GM21529 (cell line): ENCODE measurements around the gene IQGAP3.
A peak's percentile ranks its signal among the peaks of the same experiment; 100 is the strongest.

ENCODE experiments used
- ATAC-seq: cut with Tn5 transposase; IDR thresholded peaks from one replicate; pipeline ENCODE4 v1.9.1; 2021; ENCODE audit not compliant: unreplicated experiment

Gene IQGAP3

DNA sequence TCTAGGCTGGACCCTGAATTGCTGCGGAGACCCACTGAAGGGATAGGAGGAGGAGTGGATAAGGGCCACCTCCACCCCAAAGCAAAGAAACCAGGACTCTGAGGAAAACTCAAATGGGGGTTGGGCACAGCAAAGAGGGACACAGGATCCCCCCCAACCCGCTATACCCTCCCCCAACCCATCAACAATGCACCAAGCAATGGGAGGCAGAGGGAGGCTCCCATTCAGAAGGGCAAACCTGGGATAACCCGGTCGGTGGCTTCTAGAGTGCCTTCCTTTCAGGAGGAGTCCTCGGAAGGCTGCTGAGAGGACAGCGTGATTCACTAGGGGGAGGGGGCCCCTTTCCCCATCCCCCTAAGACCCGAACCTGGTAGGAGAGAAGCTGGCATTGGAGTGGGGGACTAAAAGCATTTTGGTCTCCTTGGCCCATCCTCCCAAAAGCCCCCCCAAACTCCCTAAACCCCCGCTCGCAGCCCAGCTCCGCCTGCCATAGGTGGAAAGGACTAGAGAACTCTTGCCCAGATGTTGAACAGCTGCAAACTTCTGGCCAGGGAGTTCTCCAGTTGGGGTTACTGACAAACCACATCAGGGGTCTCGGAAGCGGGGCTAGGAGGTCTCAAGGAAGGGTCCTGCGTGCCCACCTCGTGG lies 73.0 kb downstream of the IQGAP3 start:
- no peak for ATAC-seq

DNA sequence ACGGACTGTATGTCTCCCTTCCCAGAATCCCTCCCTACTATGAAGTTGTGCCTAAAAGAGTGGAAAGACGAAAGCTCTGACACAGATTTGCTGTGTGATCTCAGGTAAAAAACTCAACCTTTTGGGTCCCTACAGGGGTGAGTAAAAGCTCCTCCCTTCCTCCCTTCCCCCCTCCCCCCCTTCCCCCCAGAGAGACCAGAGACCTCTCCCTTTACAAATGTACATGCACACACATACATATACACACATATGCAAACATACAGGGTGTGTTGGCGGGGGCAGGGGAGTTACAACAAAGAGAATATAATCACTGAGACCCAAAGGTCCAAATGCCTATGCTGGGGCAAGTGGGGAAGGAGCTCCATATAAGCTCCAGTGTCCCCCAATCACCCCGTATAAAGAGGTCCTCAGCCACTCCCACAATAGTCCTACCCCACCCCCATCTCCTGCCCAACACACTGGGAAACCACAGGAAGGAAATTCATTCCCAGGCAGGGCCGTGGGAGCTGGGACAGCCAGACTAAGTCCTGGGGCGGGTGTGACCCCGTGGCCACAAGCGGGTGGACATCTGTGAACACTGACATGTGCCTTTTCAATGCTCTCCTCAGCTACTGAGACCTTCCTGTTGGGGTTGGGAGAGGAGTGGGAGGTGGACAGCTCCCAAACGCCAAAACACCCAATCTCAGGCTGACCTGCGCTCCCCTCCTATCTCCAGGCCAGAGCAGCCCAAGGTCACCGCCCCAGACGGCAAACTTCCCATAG lies 73.8 kb downstream of the IQGAP3 start:
- ATAC-seq: no peak

DNA sequence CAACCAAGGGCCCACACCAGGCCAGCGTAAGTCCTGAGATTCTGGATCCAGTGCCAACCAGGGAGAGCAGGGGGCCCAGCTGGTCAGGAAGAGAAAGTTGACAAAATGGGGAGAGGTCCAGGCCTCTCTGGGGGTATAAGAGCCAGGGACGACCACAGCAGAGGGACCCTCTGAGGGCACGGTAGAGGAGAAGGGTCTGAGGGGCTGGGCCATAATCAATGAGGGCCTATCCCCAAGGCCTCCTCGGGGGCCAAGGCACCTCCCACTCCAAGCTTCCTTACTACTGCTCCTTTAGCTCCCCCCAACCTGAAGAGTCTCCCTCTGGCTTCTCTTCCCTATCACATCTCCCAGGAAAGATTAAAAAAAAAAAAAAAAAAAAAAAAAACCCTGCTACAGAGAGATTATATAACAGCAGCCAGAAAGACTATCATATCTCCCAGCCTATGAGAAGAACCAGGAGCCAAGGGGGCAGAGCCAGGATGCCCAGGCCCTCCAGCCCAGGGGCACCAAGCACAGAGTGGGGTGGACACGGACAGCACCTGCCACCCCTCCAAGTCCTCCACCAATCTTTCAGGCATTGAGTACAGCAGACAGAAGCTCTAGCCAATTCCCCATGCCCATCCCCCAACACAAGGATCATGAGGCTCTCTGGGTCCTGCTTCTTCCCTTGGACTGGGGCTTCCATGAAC lies 74.5 kb downstream of the IQGAP3 start:
- ATAC-seq: no peak

DNA sequence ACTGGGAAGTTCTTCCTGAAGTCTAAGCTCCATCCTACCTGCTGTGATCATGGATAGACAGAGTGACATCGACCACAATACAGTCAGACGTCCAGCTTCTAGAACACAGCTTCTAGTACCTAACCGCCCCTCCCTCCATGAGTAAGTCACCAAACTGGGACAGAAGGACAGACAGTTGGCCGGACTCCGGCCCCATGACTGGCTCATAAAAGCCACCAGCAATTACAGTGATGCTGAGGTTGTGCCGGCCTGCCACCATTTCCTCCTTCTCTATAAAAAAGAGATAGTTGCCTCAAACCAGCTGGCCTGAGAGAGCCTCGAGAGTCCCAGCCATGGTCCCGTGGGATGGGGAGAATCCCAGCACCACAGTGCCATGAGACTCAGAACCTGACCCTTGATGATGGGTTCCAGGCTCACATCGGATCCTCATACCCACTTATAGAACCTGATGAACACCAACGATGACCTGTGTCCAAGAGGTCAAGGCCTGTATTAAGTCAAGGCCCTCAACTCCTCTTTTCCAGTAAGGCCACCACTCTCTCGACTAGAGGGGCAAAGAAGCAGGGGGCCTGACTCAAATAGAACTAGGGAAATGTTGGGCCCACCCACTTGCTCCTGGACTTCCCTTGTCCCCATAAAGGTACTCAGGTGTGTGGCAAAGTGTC lies 75.2 kb downstream of the IQGAP3 start:
- no peak for ATAC-seq

- no peak for ATAC-seq
Observed at GRCh38 chr1:156496211-156496761, 76.1 kb downstream of the IQGAP3 start.

- no peak for ATAC-seq
Observed at GRCh38 chr1:156495401-156496140, 76.8 kb downstream of the IQGAP3 start.

GRCh38 chr1:156494309-156494895 lies 78.0 kb downstream of the IQGAP3 start:
- ATAC-seq: no peak

DNA sequence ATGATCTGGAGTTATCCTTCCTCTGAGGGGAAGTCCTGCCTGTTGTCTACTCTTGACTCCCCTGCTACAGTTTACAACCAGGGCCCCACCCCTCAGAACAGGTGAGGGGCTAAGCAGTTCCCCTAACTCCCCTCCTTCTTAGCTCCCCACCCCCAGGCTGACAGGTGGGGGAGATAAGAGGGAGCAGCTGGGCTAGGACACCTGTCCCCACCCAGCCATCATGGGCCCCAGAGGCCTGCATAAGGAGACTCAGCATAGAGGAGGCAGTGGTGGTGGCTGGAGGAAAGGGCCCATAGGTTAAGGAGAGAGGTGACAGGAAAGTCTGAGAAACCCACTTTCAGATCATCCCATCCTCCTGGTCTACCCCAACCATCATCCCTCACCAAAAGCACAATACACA lies 78.6 kb downstream of the IQGAP3 start:
- no peak for ATAC-seq

DNA sequence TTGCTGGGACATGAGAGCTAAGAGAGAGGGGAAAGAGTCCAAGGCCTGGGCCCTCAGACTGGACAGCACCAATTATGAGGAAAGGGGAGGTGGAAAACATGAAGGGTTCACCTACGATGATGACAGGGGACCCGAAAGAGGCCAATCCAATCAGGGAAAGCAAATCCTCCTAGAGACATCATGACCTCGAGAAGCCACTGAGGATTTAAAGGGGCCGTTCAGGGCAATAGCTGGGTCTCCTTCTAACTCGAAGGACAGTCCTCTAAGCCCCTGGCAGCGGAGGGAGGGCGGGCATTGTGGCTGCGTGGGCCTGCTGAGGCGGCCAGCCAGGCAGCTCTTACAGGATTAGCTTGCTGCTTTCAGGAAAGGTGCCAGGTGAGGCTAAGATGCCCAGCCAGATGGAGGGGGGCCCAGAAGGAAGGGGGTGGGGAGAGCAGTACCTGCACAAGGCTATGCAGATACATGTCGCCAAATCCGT lies 79.2 kb downstream of the IQGAP3 start:
- ATAC-seq: no peak

DNA sequence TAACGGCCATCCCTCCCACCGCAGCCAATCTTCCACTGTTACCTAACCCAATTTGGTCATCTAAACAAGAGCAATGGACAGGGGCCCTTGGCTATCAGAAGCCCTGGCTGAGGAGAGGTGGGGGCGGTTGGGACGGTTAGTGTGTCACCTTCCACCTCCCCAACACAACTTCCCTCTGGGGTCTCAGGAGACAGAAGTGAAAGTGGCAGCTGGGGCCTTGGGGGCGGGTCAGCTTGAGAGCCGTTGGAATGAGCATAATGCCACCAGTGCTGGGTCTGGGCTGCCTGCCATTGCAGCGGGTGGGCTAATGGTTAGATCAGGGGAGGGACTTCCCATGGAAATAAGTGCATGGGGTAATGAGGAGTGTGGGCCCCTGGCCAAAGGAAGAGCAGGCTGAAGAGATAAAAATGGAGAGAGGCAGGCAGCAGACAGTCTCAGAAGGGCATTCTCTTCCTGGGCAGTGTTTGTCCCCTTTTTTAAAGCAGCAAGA lies 79.7 kb downstream of the IQGAP3 start:
- no peak for ATAC-seq

GRCh38 chr1:156492013-156492590 lies 80.3 kb downstream of the IQGAP3 start:
- ATAC-seq: no peak

DNA sequence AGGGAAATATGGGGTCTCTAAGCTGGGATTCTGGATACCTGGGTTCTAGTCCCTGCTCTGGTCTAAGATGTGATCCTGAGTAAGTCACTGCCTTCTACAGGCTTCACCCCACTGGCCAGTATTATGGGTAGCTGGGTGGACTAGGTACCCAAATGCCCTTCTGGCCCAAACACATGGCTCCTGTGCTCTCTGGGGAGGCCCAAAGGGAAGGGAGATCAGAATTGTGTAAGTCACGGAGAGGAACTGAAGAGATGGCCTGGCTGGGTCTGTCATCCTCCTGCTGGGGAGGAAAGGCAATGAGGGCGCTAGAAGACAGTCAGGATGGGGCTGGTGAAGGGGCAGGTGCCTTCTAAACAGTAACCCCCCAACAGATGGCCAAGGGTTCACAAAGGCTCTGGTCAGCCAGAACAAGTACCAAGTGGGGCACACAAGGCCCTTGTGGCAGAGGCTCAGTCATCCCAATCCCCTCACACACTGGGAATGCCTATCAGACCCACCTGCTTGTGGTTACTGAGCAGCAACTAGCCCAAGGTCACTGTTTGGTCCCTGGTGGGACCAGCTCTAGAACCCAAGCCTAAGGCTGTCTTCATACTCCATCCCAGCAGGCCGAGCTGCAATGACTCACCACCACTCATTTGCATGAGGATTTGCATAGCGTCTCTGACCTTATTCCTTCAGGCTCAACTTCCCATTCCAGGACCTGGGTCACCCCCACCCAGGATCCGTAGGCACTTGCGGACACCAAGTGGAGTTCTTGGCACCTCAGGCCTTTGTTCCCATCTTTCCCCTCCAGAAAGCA lies 81.0 kb downstream of the IQGAP3 start:
- no peak for ATAC-seq

- ATAC-seq: no peak
Observed at GRCh38 chr1:156490401-156491032, 81.8 kb downstream of the IQGAP3 start.

GRCh38 chr1:156489935-156490293 lies 82.5 kb downstream of the IQGAP3 start:
- no peak for ATAC-seq

DNA sequence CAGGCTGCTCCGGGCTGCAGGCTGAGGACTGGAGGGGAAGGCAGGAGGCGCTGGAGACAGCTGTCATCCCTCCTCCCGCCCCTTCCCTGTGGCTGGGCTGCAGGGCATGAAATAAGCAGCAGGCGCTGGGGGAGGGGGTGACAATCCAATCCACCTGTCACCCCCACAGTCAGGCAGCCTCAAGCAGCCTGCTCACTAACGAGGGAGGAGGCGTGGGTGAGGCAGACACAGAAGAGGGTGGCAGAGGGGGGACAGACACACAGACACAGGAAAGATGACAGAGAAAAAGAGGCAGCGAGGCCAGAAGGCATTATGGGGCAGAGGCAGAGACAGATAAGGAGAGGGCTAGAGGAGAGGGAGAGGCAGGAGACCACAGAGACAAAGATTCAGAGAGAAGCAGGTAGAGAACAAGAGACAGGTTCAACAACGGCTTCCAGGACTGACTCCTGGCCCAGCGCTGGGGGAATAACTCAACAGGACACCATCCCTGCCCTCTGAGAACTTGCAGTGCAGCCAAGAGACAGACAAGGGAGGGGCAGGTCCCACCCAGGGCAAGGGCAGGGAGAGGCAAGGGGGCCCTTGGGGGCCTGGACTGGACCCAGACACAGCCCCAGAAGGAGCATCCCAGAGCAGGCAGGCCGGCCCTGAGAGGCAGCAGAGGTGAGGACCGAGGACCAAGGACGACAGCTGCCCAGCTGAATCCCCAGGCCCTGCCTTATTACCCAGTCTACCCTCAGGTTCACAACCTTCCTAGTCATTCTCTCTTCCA lies 83.0 kb downstream of the IQGAP3 start:
- ATAC-seq: peak; percentile 21

GRCh38 chr1:156488566-156489165 lies 83.7 kb downstream of the IQGAP3 start:
- ATAC-seq: peak; percentile 64

DNA sequence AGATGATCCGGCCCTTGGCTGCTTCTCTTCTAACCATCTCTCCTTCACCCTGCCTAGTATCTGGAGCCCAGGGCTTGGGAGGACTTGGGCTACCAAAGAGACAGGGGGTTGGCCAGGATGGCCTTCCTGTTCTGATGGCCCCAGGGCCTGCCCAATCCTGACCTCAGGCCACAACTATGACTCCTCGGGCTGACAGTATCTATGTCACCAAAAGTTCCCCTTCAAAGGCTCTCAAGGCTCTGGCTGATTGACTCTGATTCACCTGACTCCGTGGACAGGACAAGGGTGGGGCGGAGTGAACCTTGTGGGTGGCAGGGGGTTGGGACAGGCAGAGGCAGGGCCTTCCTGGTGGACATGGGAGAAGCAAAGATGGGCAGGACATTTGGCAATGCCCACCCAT lies 84.5 kb downstream of the IQGAP3 start:
- peak; percentile 32 for ATAC-seq
